Measurements from ENCODE around the gene GSTA5.
"Not testable (repeated sequence)": the region's sequence is repeated elsewhere in the genome, so short reads cannot be mapped to it uniquely, and the experiment has no call there.

GSTA5 gene

GRCh38 chr6:52786249-52786956 lies 54.2 kb downstream of the GSTA5 start:
- no peak for DNase-seq

- not testable (repeated sequence) for DNase-seq
Observed at GRCh38 chr6:52782696-52783274, 57.8 kb downstream of the GSTA5 start.

GRCh38 chr6:52782209-52782608 lies 58.4 kb downstream of the GSTA5 start:
- DNase-seq = not testable (repeated sequence)

Measured in NCI-H1694 treated with DMSO at 0.1 percent for 48 hours (cell line).